HG02973 (cell line): ENCODE data around the gene TNRC6C.
A peak's percentile ranks its signal among the peaks of the same experiment; 100 is the strongest.

Source experiments
- ATAC-seq: cut with Tn5 transposase; IDR thresholded peaks from one replicate; pipeline ENCODE4 v1.9.1; 2021; ENCODE audit warnings: moderate library complexity; ENCODE audit not compliant: unreplicated experiment

TNRC6C gene

GRCh38 chr17:78148286-78149016, 189.9 kb downstream of the TNRC6C start:
- ATAC-seq = no peak

- ATAC-seq = no peak
Measured at GRCh38 chr17:78151514-78152008, 193.1 kb downstream of the TNRC6C start.

- ATAC-seq = peak; percentile 42
Measured at GRCh38 chr17:78154903-78155811, 196.7 kb downstream of the TNRC6C start.
